Measurements from ENCODE around the gene SCTR. TPM values are rescaled to one million over a fixed set of nuclear protein-coding genes. Genes with fewer than 3 reads are reported as not detected.

SCTR gene
- total and polyA plus RNA-seq, 2 of the 8 experiments (the other 6 are each of a cell fraction or from before 2014, with no cell fraction given) = 0.15 TPM; not detected in 1

- TF ChIP-seq, protein P1, sequence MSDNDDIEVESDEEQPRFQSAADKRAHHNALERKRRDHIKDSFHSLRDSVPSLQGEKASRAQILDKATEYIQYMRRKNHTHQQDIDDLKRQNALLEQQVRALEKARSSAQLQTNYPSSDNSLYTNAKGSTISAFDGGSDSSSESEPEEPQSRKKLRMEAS (IDR thresholded peaks at IDR 0.05) = no peak
These were observed 88.4 kb downstream of the SCTR start (continued) for GRCh38 chr2:119435953-119436297.

Data from H1 (cell line).